ENCODE results near the gene LRRC26.

DNA sequence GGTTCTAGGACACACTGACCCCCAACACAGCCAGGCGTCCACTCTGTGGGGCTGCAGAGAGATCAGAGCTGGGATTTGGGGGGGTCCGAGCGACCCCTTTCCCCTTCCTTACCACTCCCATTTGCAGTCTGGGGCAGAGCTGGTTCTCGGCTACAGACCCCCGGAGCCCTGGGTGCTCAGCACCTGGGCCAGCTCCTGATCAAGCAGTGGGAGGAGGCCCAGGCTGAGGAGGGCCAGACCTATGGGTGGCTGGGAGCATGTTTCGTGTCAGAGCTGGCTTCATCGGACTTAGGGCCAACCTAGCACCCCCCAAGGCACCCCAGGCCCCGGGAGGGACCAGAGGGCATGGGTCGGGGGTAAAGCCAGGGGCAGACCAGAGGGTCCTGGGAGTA lies 23.3 kb downstream of the LRRC26 start:
- TF ChIP-seq, protein P1, sequence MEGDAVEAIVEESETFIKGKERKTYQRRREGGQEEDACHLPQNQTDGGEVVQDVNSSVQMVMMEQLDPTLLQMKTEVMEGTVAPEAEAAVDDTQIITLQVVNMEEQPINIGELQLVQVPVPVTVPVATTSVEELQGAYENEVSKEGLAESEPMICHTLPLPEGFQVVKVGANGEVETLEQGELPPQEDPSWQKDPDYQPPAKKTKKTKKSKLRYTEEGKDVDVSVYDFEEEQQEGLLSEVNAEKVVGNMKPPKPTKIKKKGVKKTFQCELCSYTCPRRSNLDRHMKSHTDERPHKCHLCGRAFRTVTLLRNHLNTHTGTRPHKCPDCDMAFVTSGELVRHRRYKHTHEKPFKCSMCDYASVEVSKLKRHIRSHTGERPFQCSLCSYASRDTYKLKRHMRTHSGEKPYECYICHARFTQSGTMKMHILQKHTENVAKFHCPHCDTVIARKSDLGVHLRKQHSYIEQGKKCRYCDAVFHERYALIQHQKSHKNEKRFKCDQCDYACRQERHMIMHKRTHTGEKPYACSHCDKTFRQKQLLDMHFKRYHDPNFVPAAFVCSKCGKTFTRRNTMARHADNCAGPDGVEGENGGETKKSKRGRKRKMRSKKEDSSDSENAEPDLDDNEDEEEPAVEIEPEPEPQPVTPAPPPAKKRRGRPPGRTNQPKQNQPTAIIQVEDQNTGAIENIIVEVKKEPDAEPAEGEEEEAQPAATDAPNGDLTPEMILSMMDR (IDR thresholded peaks at IDR 0.05; ENCODE audit: low read length): no peak
- no peak for TF ChIP-seq EZH2 (IDR thresholded peaks at IDR 0.05; ENCODE audit: borderline replicate concordance, low read length)

Data from OCI-LY1 (cell line).